Stimulated activated CD4-positive, alpha-beta T cell treated with anti-CD3 and anti-CD28 coated beads, Interleukin-12 subunit alpha, Interleukin-12 subunit beta, amount 100 ng/mL, for 24 hours (primary cell): Measurements from ENCODE around the gene OR2A1.
"Not testable (repeated sequence)": the region's sequence is repeated elsewhere in the genome, so short reads cannot be mapped to it uniquely, and the experiment has no call there.

Source experiments
- DNase-seq, 2 experiments: peaks; one replicate each; pipeline ENCODE4 v3.0.0-alpha.2; 2020; ENCODE audit warnings: low read depth in 2 of 2

The OR2A1 gene

GRCh38 chr7:144311872-144312469 is at the start of gene OR2A1:
TSS of gene OR2A1 (plus strand) at chr7:144312419. CDS start at chr7:144318125, 5,706 bp downstream.
- DNase-seq: not testable (repeated sequence)

- DNase-seq: not testable (repeated sequence)
These were observed 47.5 kb upstream of the OR2A1 start, which contains the start of gene OR2A7 for GRCh38 chr7:144264692-144265091. TSS of gene OR2A7 (minus strand) at chr7:144264792. CDS start at chr7:144259628, 5,164 bp downstream.

- not testable (repeated sequence) for DNase-seq
These were observed 43.0 kb upstream of the OR2A1 start, which contains the start of gene CTAGE8 for GRCh38 chr7:144269188-144269587. TSS of gene CTAGE8 (minus strand) at chr7:144269288. CDS start at chr7:144269250, 38 bp downstream.

- DNase-seq: not testable (repeated sequence)
These were observed 36.9 kb upstream of the OR2A1 start for GRCh38 chr7:144275281-144275680.

- not testable (repeated sequence) for DNase-seq
These were observed 32.2 kb upstream of the OR2A1 start for GRCh38 chr7:144280010-144280409.

- DNase-seq: not testable (repeated sequence)
These were observed 30.2 kb upstream of the OR2A1 start for GRCh38 chr7:144281981-144282380.

GRCh38 chr7:144282490-144282889 is 29.7 kb upstream of the OR2A1 start:
- not testable (repeated sequence) for DNase-seq

- DNase-seq: not testable (repeated sequence)
These were observed 28.5 kb upstream of the OR2A1 start for GRCh38 chr7:144283716-144284115.

- DNase-seq: not testable (repeated sequence)
These were observed 24.9 kb upstream of the OR2A1 start for GRCh38 chr7:144287171-144287784.

GRCh38 chr7:144291607-144292006 is 20.6 kb upstream of the OR2A1 start:
- not testable (repeated sequence) for DNase-seq

GRCh38 chr7:144292384-144293161 is 19.6 kb upstream of the OR2A1 start:
- not testable (repeated sequence) for DNase-seq

GRCh38 chr7:144293794-144294499 is 18.3 kb upstream of the OR2A1 start:
- DNase-seq: not testable (repeated sequence)

GRCh38 chr7:144302578-144303303 is 9.5 kb upstream of the OR2A1 start:
- not testable (repeated sequence) for DNase-seq

- not testable (repeated sequence) for DNase-seq
These were observed 8.6 kb upstream of the OR2A1 start for GRCh38 chr7:144303607-144304006.

GRCh38 chr7:144305156-144305555 is 7.1 kb upstream of the OR2A1 start:
- DNase-seq: not testable (repeated sequence)

GRCh38 chr7:144309702-144310101 is 2.5 kb upstream of the OR2A1 start:
- DNase-seq: not testable (repeated sequence)

GRCh38 chr7:144311218-144311617 is 1.0 kb upstream of the OR2A1 start:
- not testable (repeated sequence) for DNase-seq

- DNase-seq: not testable (repeated sequence)
These were observed 5.3 kb downstream of the OR2A1 start for GRCh38 chr7:144317537-144317936.

GRCh38 chr7:144319547-144319946 is 7.3 kb downstream of the OR2A1 start:
- DNase-seq: not testable (repeated sequence)

GRCh38 chr7:144321677-144322206 is 9.5 kb downstream of the OR2A1 start:
- not testable (repeated sequence) for DNase-seq

GRCh38 chr7:144323359-144323758 is 11.1 kb downstream of the OR2A1 start:
- not testable (repeated sequence) for DNase-seq
